Activated CD4-positive, alpha-beta T cell treated with anti-CD3 and anti-CD28 coated beads, Interleukin-2, Interleukin-6, amounts not matched to agents 100 ng/mL and 50 ng/mL, durations not matched to agents 16 hours and 8 hours (primary cell): ENCODE measurements around the gene HSPA1B.
A peak's percentile ranks its signal among the peaks of the same experiment; 100 is the strongest.
"Not testable (repeated sequence)": the region's sequence is repeated elsewhere in the genome, so short reads cannot be mapped to it uniquely, and the experiment has no call there.

Source experiments
- DNase-seq: peaks from one replicate; pipeline ENCODE4 v3.0.0-alpha.2; 2020

The HSPA1B gene

DNA sequence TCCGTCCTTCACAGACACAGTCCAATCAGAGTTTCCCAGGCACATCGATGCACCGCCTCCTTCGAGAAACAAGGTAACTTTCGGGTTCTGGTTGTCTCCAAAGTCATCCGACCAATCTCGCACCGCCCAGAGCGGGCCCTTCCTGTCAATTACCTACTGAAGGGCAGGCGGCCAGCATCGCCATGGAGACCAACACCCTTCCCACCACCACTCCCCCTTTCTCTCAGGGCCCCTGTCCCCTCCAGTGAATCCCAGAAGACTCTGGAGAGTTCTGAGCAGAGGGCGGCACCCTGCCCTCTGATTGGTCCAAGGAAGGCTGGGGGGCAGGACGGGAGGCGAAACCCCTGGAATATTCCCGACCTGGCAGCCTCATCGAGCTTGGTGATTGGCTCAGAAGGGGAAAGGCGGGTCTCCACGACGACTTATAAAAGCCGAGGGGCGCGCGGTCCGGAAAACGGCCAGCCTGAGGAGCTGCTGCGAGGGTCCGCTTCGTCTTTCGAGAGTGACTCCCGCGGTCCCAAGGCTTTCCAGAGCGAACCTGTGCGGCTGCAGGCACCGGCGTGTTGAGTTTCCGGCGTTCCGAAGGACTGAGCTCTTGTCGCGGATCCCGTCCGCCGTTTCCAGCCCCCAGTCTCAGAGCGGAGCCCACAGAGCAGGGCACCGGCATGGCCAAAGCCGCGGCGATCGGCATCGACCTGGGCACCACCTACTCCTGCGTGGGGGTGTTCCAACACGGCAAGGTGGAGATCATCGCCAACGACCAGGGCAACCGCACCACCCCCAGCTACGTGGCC lies at the start of gene HSPA1B:
Gene HSPA1B, plus strand, starts transcription at position 453 of the 794 bp plus-strand sequence. Its CDS starts 213 bp downstream, at position 666.
- peak; percentile 99 for DNase-seq

- DNase-seq, result no peak
Measured at GRCh38 chr6:31778193-31778592, 49.3 kb upstream of the HSPA1B start.

DNA sequence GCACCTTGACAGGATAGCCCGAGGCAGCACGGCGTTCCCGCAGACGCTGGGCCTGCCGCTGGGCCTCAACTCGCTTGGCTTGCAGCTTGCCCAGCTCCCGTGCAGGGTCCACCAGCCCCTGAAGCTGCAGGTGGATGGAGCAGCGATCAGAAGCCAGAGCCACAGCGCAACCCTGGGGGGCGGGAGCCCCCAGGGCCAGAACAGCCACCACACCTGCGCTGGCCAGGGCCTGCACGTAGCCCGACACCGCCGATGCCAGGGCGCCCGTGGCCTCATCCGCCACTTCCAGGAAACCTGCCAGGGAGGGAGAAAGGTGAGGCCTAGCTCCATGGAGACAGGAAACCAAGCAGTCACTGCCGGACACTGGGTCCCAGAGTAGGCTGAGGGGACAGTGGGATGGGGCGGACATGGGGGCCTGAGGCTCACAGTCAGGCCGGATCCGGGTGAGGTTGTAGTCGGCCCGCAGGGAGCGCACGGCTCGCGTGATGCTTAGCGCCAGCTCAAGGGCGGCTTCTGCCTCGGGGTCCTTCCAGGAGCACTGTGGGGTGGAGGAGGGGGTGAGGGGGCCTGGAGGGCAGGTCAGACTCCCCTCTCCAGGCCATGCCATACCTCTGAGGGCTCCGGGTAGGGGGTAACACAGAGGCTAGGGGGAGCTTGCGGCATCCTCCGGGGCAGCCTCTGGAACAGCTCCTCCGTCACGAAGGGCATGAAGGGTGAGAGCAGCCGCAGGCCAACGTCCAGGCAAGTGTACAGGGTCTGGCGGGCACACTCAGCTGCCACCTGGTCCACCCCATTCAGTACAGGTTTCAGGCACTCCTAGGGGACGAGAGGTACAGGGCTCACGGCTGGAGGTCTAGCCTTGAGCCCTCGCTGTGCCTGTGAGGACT lies 48.3 kb upstream of the HSPA1B start:
- no peak for DNase-seq

DNA sequence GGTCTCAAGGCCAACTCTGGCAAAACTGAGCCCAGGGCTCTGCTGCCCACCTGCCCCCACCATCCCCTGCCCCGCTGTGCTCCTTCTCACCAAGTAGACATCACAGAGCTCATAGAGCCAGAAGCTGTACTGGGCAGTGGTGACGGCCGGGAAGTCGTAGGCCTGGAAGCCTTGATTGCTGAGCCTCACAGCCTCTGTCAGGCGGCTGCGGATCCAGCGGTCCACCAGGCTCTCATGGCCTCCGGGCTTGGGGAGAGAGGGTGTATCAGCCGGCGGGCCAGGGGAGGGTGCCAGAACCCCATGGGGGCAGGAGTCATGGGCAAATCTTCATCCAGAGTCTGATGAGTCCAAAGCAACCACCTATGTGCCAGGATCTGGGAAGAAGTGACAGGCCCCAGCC lies 47.6 kb upstream of the HSPA1B start:
- no peak for DNase-seq

DNA sequence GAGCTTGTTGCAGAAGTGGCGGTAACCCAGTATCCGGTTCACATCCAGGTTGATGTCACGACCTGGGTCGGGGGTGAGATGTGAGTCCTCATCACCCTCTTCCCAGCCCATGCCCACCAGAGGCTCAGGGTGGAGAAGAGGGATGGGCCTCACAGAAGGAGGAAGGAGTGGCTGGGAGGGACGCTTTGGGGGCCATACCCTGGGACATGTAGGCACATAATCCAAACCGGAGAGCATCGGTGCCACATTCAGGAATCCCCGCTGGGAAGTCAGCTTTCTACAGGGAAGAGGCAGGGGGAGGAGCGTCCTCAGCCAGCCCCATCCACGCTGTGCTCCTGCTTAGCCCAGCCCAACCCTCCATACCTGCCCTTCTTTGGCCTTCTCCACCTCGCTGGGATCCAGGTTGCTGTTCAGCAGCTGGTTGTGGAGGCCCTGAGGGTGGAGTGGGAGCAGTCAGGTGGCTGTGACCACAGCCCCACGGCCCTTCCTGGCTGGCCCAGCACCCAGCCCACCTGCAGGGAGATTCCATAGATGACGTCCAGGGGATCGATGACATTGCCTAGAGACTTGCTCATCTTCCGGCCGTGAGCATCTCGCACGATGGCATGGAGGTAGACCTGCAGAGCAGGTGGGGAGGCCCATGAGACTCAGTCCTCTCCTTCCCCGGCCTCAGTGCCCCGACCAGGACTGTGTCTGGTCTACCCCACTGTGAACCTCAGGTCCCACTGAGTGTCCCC lies 46.9 kb upstream of the HSPA1B start:
- DNase-seq, result no peak

- DNase-seq, result no peak
Measured at GRCh38 chr6:31781244-31782125, 46.1 kb upstream of the HSPA1B start.

DNA sequence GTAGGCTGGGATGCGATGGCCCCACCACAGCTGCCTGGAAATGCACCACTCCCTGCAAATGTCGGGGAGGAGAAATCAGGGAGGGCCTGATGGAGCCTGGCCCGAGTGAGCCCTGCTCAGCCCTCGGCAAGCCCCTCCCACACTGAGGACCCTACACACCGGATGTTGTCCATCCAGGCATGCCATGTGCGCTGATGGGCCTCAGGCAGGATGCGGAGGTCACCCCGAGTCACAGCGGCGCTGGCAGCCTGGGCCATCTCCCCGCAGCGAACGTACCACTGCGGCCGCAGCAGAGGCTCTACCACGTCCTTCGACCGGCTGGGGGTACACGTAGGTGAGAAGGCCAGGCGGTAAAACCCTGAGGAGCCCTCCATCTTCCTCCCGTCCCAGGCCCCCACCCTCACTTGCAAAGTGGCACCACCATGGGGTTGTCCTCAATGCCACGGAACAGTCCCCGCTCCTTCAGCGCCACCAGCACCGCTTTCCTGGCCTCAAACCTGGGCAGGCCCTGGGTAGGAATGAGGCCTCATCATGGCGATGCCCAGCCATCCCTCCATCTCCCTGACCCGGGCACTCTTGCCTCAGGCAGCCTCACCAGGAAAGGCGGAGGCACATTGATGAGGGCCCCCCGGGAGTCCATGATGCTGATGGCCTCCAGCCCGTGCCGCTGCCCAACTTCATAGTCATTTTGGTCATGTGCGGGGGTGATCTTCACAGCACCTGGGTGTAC lies 45.2 kb upstream of the HSPA1B start:
- DNase-seq, result no peak

DNA sequence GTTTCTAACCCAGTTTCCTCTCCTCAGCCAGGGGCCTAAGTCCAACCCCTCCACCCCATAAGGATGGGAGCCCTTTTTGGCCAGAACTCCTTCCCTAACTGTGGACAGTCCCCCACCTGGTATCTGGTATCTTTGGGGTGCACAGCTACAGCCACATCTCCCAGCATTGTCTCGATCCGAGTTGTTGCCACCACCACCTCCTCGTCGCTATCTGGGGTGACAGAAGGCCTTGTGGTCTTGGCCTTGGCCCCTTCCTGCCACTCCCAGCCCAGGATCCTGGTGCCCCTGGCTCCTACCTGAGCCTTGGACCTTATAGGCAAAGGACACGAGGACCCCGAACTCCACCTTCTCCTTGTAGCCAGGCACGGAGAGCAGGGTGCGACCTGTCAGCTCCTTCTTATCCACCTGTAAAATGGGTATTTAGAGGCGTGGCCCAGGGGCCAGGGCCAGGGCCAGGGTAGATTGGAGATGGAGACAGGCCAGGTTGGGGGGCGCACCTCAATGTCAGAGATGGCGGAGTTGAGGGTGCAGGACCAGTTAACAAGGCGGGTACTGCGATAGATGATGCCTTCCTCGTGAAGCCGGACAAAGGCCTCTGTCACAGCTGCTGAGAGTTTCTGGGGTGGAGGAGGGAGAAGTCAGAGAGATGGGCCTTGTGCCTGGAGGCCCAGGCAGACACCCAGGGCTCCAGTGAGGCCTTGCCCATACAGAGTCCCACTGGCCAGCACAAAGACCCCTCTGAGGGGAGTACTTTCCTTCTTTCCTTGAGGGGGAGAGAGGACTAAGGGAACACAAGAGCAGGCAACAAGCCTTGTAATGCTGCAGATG lies 43.2 kb upstream of the HSPA1B start:
- DNase-seq, result no peak

- DNase-seq, result no peak
Measured at GRCh38 chr6:31785475-31785874, 42.1 kb upstream of the HSPA1B start.

- peak; percentile 56 for DNase-seq
Measured at GRCh38 chr6:31791324-31792089, 36.0 kb upstream of the HSPA1B start.

- DNase-seq, result no peak
Measured at GRCh38 chr6:31792090-31792374, 35.5 kb upstream of the HSPA1B start.

GRCh38 chr6:31792761-31793171 lies 34.8 kb upstream of the HSPA1B start:
- DNase-seq, result peak; percentile 39

GRCh38 chr6:31793927-31794245 lies 33.7 kb upstream of the HSPA1B start:
- not testable (repeated sequence) for DNase-seq

DNA sequence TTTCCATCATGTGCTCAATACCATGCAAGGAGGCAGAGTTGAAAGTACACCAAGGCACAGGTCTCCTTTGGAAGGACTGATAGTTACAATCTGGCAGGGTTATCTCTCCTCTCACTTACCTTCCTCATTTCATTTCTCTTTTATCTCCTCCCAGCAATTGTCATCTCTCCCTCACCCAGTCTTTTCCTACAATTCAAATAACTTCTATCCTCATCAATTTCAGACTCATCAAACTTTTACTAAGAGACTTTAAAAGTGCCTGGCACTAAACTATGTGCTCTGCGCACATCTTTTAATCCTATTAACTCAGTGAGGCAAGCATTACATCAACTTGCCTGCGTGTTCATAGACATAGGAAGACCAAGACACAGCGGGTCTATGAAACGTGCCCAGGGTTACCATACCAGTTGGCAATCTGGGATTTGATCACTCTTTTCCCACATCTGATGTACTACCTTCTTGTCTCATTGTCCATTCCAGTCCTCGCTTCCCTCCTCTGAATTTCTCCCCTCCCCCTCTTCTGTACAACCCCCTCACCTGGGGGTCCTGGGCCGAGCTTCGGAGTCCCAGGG lies 33.2 kb upstream of the HSPA1B start:
- peak; percentile 36 for DNase-seq

DNA sequence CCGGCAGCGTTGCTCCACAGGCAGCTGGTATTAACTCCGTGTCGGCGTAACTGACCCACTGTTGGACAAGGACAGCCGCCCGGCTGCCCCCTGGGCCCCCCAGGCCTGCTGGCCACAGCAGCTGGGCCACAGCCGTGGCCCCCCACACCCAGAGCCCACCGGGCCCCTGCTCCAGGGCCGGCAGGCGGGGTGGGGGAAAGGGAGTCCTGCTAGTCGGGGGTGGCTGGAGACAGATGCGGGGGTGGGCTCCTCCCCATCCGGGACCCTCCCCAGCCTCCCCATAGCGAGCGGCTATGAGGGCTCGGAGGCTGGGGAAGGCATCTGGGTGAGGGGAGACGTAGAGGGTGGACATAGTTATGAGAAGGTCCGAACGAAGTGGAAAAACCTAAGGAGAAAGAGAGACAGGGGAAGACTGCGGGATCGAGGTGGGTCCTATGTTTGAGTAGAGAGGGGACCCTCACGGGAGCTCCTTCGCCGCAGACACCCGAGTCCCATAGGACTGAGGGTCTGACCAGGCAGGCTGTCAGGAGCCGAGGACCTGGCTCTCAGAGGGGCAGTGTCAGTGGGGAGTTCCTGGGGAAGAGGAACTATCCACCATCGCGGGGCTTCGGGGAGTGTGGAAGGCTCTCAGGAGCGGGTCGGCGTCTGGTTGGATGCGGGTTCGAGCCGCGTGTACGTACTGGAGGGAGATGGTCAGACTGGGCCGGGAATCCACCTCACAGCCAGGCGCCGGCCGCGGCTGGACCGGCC lies 32.5 kb upstream of the HSPA1B start:
- DNase-seq, result no peak

- DNase-seq, result peak; percentile 93
Measured at GRCh38 chr6:31795616-31796298, 31.8 kb upstream of the HSPA1B start, which contains the start of gene VARS1. VARS1 (minus strand) TSS chr6:31795752; CDS start chr6:31795217, 535 bp downstream.

- DNase-seq, result no peak
Measured at GRCh38 chr6:31796993-31797385, 30.5 kb upstream of the HSPA1B start.

- DNase-seq, result peak; percentile 70
Measured at GRCh38 chr6:31797588-31797987, 29.9 kb upstream of the HSPA1B start.
